SHP77 (cell line): ENCODE measurements around the gene DGKB.
A peak's percentile ranks its signal among the peaks of the same experiment; 100 is the strongest.

Experiments used
- DNase-seq, 2 experiments: peaks; one replicate each; lab custom pipeline; 2025; lab: John Stamatoyannopoulos, UW

The DGKB gene

GRCh38 chr7:14688208-14688607 is 214.3 kb downstream of the DGKB start:
- no peak for DNase-seq

GRCh38 chr7:14687777-14688176 is 214.8 kb downstream of the DGKB start:
- DNase-seq: no peak

- DNase-seq: no peak
These were observed 215.3 kb downstream of the DGKB start for GRCh38 chr7:14687241-14687640.

- DNase-seq: no peak
These were observed 217.4 kb downstream of the DGKB start for GRCh38 chr7:14685167-14685566.

- no peak for DNase-seq
These were observed 219.6 kb downstream of the DGKB start for GRCh38 chr7:14682910-14683465.

GRCh38 chr7:14676896-14677295 is 225.7 kb downstream of the DGKB start:
- no peak for DNase-seq

GRCh38 chr7:14673202-14673601 is 229.3 kb downstream of the DGKB start:
- no peak for DNase-seq

GRCh38 chr7:14666913-14667312 is 235.6 kb downstream of the DGKB start:
- DNase-seq: no peak

GRCh38 chr7:14666304-14666703 is 236.2 kb downstream of the DGKB start:
- DNase-seq: no peak

- DNase-seq: peak; percentile 81 to 83
These were observed 262.8 kb downstream of the DGKB start for GRCh38 chr7:14639801-14640200.

GRCh38 chr7:14639329-14639728 is 263.2 kb downstream of the DGKB start:
- DNase-seq: peak in 1 of 2 experiments; percentile 47

GRCh38 chr7:14637968-14638367 is 264.6 kb downstream of the DGKB start:
- no peak for DNase-seq

- DNase-seq: no peak
These were observed 266.6 kb downstream of the DGKB start for GRCh38 chr7:14635955-14636354.

- no peak for DNase-seq
These were observed 272.5 kb downstream of the DGKB start for GRCh38 chr7:14630048-14630447.

GRCh38 chr7:14628516-14628915 is 274.0 kb downstream of the DGKB start:
- DNase-seq: no peak

GRCh38 chr7:14626076-14626475 is 276.5 kb downstream of the DGKB start:
- no peak for DNase-seq

- no peak for DNase-seq
These were observed 280.0 kb downstream of the DGKB start for GRCh38 chr7:14622559-14622958.

- no peak for DNase-seq
These were observed 296.4 kb downstream of the DGKB start for GRCh38 chr7:14606101-14606500.

GRCh38 chr7:14604606-14605005 is 297.9 kb downstream of the DGKB start:
- no peak for DNase-seq

- no peak for DNase-seq
These were observed 299.7 kb downstream of the DGKB start for GRCh38 chr7:14602851-14603250.

GRCh38 chr7:14600766-14601367 is 301.7 kb downstream of the DGKB start:
- no peak for DNase-seq

GRCh38 chr7:14598978-14599377 is 303.6 kb downstream of the DGKB start:
- DNase-seq: no peak

- no peak for DNase-seq
These were observed 306.1 kb downstream of the DGKB start for GRCh38 chr7:14596421-14596820.

- DNase-seq: no peak
These were observed 312.3 kb downstream of the DGKB start for GRCh38 chr7:14590206-14590605.
